Subcutaneous adipose tissue (tissue), 4 donors: ENCODE data around the gene MORC1. TPM values are rescaled to one million over a fixed set of nuclear protein-coding genes. Genes with fewer than 3 reads are reported as not detected.

ENCODE experiments used
- CTCF ChIP-seq: fragments of 450-650 bp; IDR thresholded peaks from one replicate; pipeline ENCODE4 v1.5.1; 2016; ENCODE audit warnings: low read depth, mild to moderate bottlenecking, control low read depth, antibody characterized with exemption, moderate library complexity
- total RNA-seq, 4 donors: library from RNA; depleted of rRNA; stranded (reverse); fragments of >200 nt; gene quantifications; one replicate each; pipeline ENCODE4 v1.1.0, GENCODE V29; 2016

Gene MORC1
- total RNA-seq, 4 donors from 2014 or later = 0.17 TPM; not detected in 3

- no peak for TF ChIP-seq CTCF
Observed at GRCh38 chr3:109109574-109109973, 8.4 kb downstream of the MORC1 start.

DNA sequence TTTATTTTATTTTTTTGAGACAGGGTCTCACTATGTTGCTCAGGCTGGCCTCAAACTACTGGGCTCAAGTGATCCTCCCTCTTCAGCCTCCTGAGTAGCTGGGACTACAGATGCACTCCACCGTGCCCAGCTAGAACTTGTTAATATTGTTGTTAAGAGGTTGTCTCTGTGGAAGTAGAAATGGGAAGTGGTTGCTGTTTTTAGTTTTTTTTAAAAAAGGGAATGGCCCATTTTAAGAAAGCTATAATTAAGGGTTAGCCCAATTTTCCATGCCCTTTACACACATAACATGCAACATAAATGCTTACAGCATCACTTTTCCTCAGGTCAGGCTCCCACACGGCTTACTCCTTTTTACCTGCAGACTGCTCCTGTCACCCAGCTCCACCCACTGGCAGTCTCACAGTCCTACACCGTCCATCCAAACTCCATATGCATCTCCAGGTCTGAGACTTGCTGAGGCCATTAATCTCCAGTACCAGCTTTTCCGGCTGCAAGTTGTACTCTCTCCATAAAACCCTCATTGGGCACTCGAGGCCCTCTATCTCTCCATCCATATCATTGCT lies 19.8 kb downstream of the MORC1 start:
- no peak for TF ChIP-seq CTCF

DNA sequence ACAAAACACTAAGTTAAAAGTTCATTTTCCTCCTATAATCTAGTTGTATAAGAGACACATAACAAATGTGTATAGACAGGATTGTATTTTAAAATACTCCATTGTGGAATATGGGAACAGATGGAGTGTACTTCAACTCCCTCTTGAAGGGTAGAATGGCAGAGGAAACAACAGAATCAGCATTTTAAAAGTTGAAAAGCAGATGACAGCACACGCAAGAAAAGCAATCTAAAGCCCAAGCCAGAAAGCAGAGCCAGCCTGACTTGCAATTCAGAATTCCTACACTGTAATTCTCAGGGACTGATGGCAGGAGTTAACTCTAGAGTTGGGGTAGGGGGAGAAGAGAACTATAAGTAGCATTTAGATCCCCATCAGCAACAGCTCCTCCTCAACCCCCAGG lies 22.8 kb downstream of the MORC1 start:
- no peak for TF ChIP-seq CTCF

DNA sequence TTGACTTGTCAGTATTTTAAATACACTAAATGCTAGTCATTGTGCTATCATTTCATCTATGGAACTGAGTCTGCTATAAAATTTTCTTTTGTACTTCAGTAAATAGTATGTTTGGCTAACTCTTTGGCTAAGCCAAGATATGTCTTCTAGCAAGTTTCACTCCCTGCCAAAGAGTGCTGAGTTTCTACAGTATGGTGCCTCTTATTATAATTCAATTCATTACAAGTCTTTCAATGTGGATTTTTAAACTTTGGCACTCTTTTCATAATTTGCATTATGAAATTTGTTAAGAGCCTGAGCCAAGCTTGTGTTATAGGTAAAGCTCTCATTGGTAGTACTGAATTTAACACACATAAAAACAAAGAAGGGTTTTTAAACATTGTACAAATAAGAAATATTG lies 24.4 kb downstream of the MORC1 start:
- no peak for TF ChIP-seq CTCF

GRCh38 chr3:109091846-109092245 lies 26.1 kb downstream of the MORC1 start:
- no peak for TF ChIP-seq CTCF

GRCh38 chr3:109089265-109089664 lies 28.7 kb downstream of the MORC1 start:
- TF ChIP-seq CTCF = no peak

DNA sequence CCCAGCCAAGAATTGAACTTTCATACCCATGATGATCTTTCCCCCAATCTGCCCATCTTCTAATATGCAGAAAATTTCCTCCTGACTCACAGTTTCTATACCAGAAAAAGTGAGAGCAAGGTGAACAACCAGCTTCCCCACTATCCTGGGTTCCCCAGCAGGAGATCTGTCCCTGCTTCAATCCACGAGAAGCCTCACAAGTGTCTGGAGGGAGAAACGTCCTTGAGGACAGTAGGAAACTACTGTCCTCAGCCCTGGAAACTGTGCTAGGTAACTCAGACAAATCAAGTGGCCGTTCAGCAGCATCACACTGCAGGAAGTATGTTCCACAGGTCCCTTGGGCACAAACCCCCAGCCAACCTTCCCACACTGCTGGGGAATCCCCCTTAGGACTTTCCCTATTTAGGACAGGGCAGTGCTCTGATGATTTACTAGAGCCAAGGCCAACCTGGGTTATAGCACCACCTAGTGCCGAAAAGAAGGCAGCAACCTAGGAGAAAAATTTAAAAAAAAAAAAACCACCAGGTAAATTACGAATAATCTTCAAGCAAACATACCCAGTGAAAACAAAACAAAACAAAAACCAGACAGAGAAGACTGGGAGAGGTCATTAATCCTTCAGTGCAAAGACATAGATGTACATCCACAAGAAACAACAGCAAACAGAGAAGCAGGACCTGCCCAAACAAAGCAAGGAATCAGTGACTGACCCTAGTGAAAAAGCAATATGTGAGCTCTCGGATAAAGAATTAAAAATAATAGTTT lies 36.0 kb downstream of the MORC1 start:
- TF ChIP-seq CTCF = no peak
